22Rv1 (cell line): Measurements from ENCODE around the gene JAG2.

Experiments
- CTCF ChIP-seq: fragments of 450-650 bp; IDR thresholded peaks from 2 replicates; pipeline ENCODE4 v1.5.1; 2017; ENCODE audit warnings: mild to moderate bottlenecking
- ZFX ChIP-seq: fragments of 450-650 bp; IDR thresholded peaks from 2 replicates; pipeline ENCODE4 v1.6.1; 2017; ENCODE audit warnings: antibody characterized with exemption, borderline replicate concordance

GRCh38 chr14:105140581-105140980, 28.0 kb downstream of the JAG2 start:
- TF ChIP-seq CTCF (no peak), ZFX (no peak)
